Measurements from ENCODE around the gene PIK3CB.

PIK3CB gene

DNA sequence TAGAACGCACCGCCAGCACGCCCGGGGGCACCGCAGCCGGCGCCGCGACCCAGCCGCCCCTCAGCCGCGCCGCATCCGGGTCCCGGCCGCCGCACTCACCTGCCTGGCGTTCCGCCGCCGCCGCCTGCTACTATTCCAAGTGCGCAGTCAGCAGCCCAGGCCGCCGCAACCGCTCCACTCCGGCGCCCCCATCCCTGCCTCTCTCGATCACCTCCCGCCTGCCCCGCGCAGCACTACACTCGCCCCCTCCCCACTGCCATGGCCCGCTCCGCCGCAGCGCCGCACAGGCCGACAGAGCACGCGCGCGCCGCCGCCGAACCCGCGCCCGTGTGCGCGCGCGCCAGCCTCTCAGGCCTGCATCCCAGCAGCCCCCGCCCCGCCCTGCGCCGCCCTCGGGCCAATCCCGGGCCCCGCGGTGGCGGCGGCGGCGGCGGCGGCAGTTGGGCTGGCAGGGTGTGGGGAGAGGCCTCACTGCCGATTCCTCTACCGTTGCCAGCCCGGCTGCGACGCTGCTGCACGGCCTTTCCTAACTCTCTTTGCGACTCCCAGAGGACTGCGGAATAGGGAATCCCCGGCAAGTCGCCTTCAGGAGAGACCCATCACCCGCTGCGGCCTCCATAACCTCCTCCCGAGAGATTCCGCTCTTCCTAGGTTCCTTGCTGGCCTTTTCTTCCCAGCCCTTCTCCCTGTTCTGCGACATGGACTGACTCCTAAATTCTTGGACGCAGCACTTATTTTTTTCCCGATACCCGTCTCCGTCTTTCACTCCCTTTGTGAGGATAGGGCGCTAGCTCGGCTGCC is at the start of gene PIK3CB:
Gene PIK3CB (minus strand): TSS at position 333 of the 801 bp plus-strand sequence. CDS start 75,585 bp downstream, outside the sequence.
- DNase-seq (ENCODE audit: low spot score), result peak; percentile 93

DNA sequence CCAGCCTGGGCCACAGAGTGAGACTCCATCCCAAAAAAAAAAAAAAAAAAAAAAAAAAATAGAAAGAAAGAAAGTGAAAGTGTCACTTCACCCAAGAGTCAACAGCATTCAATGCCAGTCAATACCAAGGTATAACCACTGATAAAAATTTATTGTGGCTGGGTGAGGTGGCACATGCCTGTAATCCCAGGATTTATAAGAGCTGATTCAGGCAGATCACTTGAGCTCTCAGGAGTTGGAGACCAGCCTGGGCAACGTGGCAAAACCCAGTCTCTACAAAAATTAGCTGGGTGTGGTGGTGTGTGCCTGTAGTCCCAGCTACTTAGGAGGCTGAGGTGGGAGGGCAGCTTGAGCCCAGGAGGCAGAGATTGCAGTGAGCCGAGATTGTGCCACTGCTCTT is 46.5 kb upstream of the PIK3CB start:
- no peak for DNase-seq (ENCODE audit: low spot score)

DNA sequence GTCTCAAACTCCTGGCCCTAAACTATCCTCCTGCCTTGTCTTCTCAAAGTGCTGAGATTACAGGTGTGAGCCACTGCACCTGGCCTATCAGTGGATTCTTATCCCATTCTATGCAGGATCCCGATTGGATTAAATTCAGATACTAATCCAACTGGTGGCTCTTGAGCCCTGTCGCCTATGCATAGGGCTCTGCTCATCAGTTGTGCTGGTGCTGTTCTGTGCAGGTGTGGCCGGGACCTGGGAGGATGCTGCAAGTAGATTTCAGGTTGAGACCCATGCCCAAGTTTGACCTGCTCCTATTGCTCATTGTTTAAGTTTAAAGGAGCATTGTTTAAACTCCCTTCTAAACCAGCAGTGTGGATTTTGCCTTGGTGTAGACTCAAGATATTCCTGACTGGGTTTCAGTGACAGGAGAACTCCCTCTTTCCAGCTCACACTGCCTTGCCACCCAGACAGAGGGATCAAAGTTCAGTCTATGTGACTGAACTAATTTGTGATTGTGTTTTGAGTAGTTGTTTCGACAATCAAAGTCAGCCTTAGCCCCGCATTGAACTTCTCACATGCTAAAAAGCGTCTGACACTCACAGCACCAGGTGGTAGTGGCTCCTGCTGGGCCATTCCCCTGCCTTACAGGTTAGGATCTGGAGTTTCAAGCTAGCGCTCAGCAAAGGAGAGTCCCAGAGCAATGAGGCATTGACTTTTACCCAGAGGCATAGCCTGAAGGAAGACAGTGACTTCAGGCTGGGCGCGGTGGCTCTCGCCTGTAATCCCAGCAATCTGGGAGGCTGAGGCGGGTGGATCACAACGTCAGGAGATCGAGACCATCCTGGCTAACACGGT is 45.0 kb upstream of the PIK3CB start:
- no peak for DNase-seq (ENCODE audit: low spot score)

DNA sequence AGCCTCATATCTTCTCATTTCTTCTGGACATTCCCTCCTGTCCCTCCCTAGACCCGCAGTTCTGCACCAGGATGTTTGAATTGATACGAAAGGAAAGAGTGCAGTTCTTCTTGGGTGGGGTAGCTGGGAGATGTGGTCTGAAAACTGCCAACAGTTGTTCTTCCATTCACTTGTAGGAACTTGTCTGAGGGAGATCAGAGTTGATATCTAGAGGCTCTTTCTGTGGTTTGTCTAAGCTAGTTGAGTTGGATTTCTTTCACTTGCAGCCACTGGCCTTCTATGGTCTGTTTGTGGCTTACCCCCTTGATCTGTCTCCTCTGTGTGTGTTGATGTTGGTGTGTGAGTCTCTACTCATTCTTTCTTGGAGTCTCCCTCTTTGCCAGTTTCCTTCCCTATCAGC is 42.5 kb upstream of the PIK3CB start:
- DNase-seq (ENCODE audit: low spot score), result no peak

DNA sequence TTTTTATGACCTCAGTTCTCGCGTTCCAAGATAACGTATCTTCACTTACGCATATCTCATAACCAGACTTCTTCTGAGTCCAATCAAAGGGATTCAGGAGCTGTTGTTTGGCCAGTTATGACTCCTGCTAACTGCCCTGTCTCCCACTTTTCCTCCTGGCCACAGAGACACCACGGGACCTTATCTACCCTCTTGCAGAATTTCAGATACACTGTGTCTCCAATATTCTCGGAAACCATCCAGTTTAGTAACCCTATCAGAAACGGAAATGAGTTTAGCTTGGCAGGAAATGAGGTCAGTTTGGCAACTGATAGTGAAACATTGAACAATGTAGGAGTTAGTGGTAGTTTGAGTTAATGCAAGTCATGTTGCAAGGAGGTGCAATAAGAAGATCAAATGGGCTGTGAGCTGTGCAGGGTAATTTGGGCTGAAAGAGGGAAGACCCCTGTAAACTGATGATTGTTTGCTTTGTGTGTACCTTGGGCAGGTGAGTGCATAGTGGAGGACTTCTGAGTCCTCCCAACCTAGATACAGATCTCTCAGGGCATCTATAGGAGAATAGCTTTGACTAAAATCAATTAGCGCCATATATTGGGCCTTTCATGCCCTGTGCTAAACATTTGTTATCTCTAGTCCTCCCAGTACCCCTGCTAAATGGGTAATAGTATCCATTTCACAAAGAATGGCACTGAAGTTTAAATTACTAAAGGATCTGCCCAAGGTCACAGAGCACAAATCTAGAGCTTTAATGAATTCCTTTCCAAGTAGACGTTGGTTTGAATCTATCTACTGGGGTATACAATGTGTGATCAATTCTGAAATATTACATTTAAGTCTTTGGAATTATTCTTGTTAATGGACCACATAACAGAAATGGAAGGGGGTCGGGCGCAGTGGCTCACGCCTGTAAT is 41.3 kb upstream of the PIK3CB start:
- no peak for DNase-seq (ENCODE audit: low spot score)

DNA sequence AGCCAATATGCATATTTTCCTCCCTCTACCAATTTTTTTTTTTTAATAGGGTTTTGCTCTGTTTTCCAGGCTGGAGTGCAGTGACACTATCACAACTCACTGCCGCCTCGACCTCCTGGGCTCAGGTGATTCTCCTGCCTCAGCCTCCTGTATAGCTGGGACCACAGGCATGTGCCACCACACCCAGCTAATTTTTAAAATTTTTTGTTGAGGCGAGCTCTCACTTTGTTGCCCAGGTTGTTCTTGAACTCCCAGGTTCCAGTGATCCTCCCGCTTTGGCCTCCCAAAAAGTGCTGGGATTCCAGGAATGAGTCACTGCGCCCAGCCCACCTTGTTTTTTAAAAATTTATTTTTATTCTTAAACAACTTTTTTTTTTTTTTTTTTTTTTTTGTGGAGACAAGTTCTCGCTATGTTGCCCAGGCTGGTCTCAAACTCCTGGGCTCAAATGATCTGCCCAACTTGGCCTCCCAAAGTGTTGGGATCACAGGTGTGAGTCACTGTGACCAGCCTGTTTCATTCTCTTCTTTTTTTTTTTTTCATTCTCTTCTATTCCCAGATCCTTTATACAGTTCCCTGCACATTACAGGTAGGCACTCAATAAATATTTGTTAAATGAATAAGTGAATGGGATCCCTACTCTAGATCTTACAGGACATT is 40.5 kb upstream of the PIK3CB start:
- no peak for DNase-seq (ENCODE audit: low spot score)

DNA sequence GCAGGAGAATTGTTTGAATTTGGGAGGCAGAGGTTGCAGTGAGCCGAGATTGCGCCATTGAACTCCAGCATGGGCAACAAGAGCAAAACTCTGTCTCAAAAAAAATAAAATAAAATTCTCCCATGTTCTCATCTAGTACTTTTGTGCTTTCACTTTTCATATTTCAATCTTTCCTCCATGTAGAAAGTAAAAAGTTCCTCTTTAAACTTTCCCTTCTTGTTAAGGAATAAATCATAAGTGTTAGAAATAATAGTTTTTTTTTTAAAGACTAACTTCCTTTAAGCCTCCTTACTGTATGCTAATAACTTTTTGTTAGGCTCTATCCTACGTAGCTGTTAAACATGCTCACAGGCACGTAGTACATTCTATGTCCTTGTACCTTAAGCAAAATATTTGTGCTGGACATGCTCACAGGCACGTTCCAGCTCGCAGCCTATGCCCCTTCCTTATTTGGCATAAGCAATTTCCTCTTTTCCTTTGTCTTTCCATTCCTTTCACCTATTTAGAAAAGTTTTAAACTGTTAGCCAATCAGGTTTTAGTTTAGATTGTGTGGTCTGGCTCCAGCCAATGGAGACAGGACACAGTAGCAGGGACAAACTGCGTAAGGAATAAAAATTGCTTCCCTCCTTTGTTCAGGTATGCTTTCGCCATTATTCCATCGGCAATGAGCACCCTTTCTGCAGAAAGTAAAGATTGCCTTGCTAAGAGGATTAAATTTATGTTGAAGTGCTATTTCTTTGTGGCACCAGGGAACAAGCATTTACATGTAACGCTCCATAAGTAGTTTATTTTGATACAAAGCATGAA is 38.9 kb upstream of the PIK3CB start:
- no peak for DNase-seq (ENCODE audit: low spot score)

DNA sequence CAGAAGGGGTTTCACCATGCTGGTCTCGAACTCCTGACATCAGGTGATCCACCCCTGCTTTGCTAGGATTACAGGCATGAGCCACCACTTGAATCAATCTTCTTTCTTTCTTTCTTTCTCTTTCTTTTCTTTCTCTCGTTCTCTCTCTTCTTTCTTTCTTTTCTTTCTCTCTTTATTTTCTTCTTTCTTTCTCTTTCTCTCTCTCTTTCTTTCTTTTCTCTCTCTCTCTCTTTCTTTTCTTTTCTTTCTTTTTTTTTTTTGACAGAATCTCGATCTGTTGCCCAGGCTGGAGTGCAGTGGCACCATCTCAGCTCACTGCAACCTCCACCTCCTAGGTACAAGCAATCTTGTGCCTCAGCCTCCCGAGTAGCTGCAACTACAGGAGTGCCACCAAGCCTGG is 37.9 kb upstream of the PIK3CB start:
- no peak for DNase-seq (ENCODE audit: low spot score)

DNA sequence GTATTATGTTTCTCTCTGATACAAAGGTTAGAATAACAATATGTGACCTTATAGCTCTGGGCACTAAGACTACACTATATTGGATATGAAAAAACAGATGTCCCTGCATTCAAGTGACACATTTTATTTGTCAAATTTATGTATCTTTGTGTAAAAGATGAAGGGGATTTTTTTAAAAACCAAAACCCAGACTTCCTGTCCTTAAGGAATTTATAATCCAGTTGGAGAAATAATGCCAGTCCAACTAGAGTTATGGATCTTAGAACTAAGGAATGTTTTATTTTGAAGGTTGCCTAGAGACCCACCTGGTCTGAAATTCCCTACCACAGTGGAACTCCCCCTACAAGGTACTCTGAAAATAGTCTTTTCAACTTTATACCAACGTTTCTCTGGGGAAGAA is 33.3 kb upstream of the PIK3CB start:
- DNase-seq (ENCODE audit: low spot score), result no peak

DNA sequence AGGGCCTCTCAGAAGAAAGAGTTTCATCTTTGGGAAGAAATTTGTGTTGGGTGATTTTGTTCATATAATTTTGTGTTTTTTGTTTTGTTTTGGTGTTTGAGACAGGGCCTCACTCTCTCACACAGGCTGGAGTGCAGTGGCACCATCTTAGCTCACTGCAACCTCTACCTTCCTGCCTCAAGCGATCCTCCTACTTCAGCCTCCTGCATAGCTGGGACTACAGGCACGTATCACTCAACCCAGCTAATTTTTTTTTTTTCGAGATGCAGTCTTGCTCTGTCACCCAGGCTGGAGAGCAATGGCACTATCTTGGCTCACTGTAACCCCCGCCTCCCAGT is 29.0 kb upstream of the PIK3CB start:
- no peak for DNase-seq (ENCODE audit: low spot score)

DNA sequence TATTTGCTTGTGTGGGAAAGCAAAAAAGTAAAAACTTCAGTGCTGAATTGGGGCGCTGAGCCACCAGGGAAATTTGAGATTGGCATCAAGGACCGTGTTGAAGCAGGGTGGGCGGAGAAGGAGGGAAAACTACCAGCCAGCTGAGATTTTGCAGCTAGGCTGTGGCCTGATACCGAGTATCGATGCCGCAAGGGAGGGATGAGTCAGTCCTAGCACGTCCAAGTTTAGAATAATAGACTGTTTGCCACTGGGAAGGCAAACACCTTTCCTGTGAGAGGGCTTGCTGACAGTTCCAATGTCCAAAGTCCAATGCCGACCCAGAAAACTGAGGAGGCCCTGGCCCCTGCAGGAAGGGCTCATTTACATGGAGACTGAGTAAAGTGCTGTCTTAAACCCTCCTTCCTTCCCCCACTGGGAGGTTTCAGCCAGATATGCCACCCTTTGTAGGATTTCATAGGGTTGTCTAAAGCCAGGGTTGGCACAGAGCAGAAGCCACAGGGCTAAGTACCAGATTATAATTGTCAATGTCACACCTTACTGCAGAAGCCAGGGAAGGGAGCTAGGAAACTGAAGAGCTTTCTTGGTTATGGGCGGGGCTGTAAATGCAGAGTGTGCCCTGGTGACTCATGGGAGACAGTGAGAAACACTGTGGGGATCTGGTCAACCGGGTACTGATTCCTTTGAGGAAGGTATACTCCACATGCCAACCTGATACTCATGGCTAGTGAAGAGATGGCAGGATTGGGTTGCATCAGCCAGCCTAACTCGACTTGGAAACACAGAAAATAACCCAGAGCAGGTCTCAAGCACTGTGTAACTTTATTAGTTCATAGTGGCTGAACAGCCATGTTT is 28.4 kb upstream of the PIK3CB start:
- no peak for DNase-seq (ENCODE audit: low spot score)

DNA sequence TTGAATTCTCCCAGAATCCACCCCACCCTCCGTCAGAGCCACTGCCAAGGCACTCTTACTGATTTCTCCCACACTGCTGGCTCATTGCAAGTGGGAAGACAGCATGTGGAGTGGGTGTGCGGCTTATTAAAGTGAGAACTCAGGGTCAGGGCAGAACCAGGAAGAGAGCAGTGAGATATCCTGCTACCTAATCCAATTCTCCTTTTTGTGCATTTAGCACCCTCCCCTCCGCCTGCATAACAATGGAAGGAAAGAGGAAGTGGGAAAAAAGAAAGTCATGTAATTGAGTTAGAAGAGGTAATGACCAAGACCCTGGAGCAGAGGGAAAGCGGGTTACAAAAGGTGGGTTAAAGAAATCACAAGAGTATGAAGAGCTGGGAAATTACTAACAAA is 27.8 kb upstream of the PIK3CB start:
- DNase-seq (ENCODE audit: low spot score), result no peak

DNA sequence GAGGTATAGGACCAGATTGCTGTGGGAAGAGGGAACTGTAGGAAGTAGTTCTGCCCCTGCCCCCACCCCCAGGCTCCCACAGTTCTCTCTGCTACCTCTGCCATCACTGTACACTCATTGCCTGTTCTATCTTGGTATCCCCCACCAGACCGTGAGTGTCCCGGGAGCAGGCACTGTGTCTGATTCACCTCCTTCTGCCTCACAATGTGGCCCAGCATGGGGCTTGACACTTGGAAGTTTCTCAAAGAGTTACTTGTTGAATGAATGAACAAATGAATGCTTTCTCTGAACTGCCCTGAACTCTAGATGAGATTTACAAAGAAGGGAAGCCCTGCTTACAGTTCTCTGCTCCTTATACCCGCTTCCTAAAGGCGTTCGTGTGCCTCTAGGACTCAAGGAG is 27.1 kb upstream of the PIK3CB start:
- peak; percentile 53 for DNase-seq (ENCODE audit: low spot score)

DNA sequence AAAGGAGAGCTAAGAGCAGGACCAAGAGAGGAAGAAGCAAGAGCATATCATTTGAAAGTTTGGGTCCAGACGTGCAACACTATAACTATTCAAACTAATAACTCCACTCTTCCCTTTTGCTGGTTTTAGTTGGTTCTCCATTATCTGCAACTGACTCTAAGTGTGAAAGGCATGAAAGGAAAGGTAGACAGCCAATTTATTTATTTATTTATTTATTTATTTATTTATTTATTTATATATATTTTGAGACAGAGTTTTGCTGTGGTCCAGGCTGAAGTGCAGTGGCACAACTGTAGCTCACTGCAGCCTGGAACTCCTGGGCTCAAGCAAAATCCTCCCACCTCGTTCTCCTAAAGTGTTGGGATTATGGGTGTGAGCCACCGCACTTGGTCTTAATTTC is 22.1 kb upstream of the PIK3CB start:
- DNase-seq (ENCODE audit: low spot score), result no peak

DNA sequence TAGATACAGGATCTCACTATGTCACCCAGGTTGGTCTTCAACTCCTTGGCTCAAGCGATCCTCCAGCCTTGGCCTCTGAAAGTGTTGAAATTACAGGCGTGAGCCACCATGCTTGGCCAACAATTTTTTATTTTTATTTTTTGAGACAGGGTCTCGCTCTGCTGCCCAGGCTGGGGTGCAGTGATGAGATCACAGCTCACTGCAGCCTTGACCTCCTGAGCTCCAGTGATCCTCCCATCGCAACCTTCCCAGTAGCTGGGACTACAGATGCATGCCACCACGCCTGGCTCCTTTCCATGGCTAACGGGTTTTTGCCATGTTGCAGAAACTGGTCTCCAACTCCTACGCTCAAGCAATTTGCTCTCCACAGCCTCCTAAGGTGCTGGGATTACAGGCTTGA is 20.2 kb upstream of the PIK3CB start:
- no peak for DNase-seq (ENCODE audit: low spot score)

DNA sequence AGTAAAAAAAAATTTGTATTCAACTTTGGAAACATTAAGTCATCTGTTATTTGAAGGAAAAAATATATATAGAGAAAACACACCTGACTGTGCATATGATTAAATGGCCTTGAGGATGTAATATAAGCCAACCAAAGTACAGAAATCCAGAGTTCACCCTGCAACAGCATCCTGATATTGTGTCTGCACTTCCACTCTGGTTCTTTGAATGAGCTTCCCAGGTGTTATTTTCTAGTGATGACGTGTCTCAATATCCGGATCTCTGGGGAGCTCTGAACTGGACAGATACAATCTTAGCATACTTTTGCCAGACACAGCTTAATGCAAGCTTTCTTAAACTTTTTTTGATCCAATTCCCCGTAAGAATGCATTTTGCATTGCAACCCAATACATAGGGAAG is 19.5 kb upstream of the PIK3CB start:
- DNase-seq (ENCODE audit: low spot score), result no peak

DNA sequence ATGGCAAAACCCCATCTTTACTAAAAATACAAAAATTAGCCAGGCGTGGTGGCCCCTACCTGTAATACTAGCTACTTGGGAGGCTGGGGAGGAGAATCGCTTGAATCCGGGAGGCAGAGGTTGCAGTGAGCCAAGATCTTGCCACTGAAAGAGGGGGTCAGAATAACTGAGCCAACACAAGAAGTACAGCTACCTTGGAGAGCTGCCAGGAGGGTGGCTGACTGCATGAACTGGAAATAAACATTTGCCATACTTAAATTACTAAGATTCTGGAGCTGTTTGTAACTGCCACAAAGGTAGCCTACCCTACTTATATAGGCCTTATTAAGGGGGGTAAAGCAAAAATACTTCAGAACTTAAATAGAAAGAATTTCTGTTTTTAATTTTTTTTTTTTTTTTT is 15.4 kb upstream of the PIK3CB start:
- no peak for DNase-seq (ENCODE audit: low spot score)

DNA sequence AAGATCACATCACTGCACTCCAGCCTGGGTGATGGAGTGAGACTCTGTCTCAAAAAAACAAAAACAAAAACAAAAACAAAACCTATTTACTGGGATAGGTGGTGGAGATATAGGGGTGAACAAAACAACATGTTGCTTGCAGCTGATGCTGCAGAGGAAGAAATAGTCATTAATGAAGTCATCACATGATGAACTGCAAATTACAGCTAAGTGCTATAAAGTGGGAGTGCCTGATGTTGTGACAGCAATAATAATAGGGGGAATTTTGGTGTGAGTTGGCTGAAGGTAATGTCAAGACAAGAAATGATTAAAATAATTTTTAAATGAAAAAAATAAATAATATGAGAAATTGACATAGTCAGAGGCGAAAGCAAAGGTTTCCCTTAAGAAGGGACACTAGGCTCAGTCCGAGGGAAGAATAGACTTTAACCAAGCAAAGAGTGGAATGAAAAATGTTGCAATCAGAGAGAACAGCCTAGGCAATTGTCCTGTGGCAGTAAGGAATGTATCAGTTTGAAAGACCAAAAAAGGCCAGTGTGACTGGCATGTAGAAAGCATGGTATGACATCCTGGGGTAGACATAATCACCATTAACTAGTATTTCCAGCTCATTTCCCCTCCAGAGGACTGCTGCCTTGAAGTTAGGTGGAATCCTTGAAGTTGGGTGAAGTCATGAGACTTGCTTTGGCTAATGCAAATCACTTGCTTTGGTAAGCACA is 14.7 kb upstream of the PIK3CB start:
- DNase-seq (ENCODE audit: low spot score), result no peak

DNA sequence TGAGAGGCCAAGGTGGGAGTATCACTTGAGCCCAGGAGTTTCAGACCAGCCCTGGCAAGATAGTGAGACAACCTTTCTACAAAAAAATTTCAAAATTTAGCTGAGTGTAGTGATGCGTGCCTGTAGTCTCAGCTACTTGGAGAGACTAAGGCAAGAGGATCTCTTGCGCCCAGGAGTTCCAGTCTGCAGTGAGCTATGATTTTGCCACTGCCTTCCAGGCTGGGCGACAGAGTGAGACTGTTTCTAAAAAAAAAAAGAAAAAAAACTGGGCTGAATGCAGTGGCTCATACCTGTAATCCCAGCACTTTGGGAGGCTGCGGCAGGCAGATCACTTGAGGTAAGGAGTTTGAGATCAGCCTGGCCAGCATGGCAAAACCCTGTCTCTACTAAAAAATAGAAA is 14.0 kb upstream of the PIK3CB start:
- no peak for DNase-seq (ENCODE audit: low spot score)

Data from ecto neural progenitor cell (in vitro differentiated cells).